Erythroblast (primary cell): ENCODE data around the gene ROBO2.

ENCODE experiments used
- DNase-seq, 2 experiments: peaks; one replicate each; lab custom pipeline; 2025; lab: John Stamatoyannopoulos, UW
- GATA1 ChIP-seq: IDR thresholded peaks from 2 replicates; pipeline ENCODE4 v1.6.1; 2011; ENCODE audit warnings: low read depth, mild to moderate bottlenecking, control low read depth, low read length, moderate library complexity
- POLR2A ChIP-seq: IDR thresholded peaks from 2 replicates; pipeline ENCODE4 v1.6.1; 2011; ENCODE audit warnings: mild to moderate bottlenecking, low read length

ROBO2 gene

GRCh38 chr3:77412021-77412438 lies 372.1 kb downstream of the ROBO2 start:
- no peak for TF ChIP-seq GATA1
- no peak for TF ChIP-seq POLR2A
- DNase-seq = no peak

GRCh38 chr3:77412584-77412983 lies 372.7 kb downstream of the ROBO2 start:
- no peak for DNase-seq

DNA sequence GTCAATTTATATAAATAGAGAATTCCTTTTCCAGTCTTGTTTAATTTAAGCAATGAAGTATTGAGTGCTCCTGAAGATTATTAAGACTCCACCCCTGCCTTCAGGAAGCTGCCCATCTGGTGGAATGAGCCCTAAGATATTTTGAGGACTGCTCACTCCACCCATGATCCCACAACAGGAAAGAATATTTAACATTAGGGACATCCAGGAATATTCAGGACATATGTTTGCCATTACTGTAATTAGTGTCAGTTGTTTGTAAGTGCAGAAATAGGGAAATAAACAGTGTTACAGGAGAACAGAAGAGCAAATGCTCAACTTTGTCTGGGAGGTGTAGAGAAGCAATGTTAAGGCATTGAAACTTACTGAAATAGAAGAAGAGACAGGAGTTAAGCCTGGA lies 375.0 kb downstream of the ROBO2 start:
- no peak for TF ChIP-seq GATA1
- no peak for TF ChIP-seq POLR2A
- DNase-seq = no peak

More at GRCh38 chr3:77412584-77412983, 372.7 kb downstream of the ROBO2 start:
- TF ChIP-seq POLR2A = no peak
- no peak for TF ChIP-seq GATA1

DNA sequence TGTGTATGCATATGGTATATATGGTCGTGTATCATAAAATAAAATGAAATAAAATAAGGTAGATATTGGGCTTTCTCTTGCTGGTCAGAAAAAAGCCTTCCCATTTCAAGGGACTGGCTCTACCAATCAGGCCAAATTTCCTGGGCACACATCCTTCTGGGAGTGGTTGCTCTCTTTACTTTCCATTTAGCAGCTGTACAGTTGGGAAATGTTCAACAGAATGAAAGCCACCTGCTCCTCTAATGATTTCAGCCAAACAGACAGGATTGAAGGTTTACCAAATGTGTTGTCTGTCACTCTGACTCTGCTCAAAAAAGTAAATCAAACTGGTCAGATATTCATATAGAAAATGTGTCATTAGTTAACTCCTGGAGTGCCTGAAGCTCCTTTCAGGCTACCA lies 380.4 kb downstream of the ROBO2 start:
- no peak for DNase-seq
- TF ChIP-seq GATA1 = no peak
- TF ChIP-seq POLR2A = no peak

- no peak for DNase-seq
- TF ChIP-seq GATA1 (no peak), POLR2A (no peak)
Observed at GRCh38 chr3:77421916-77422315, 382.0 kb downstream of the ROBO2 start.

GRCh38 chr3:77426531-77426930 lies 386.6 kb downstream of the ROBO2 start:
- no peak for DNase-seq
- TF ChIP-seq POLR2A (no peak), GATA1 (no peak)

DNA sequence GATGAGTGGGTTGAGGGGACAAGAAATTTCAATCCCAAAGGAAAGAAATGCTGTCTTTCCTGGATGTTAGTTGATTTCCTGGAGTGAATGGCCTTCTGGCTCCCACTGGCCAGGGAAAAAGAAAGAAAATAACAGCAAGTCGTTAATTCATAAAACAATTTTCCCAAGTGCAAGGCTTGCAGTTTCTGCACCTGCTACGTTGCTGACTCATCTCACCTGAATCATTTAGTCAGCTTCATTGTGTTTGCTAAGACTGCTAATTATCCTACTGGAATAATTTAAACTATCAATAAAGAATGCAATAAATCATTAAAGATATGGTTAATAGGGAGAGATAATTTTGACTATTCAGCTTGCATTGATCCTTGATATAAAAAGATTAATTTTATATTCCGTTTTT lies 387.6 kb downstream of the ROBO2 start:
- TF ChIP-seq GATA1 (no peak), POLR2A (no peak)

DNA sequence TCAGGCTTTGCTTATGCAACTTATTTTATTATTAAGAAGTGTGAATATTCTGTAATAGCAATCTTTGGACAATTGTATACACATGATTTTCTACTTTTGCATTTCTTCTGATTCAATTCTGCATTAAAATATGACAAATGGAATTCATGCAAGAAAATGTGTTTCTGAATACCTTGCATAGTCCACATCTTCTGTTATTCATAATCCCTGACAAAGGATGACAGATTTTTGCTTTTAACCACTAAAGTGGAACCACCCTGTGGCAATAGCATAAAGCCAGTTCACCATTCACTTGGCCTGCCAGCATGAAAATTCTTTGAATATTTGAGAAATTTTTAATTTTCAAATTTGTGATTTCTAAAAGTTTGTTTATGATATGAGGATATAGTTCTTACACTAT lies 397.0 kb downstream of the ROBO2 start:
- TF ChIP-seq GATA1 (no peak), POLR2A (no peak)
- no peak for DNase-seq

More for the DNA sequence above, 387.6 kb downstream of the ROBO2 start:
- DNase-seq = no peak

GRCh38 chr3:77446084-77446483 lies 406.2 kb downstream of the ROBO2 start:
- DNase-seq = no peak
- TF ChIP-seq POLR2A (no peak), GATA1 (no peak)

- no peak for DNase-seq
- no peak for TF ChIP-seq POLR2A
- no peak for TF ChIP-seq GATA1
Observed at GRCh38 chr3:77446761-77447160, 406.9 kb downstream of the ROBO2 start.

DNA sequence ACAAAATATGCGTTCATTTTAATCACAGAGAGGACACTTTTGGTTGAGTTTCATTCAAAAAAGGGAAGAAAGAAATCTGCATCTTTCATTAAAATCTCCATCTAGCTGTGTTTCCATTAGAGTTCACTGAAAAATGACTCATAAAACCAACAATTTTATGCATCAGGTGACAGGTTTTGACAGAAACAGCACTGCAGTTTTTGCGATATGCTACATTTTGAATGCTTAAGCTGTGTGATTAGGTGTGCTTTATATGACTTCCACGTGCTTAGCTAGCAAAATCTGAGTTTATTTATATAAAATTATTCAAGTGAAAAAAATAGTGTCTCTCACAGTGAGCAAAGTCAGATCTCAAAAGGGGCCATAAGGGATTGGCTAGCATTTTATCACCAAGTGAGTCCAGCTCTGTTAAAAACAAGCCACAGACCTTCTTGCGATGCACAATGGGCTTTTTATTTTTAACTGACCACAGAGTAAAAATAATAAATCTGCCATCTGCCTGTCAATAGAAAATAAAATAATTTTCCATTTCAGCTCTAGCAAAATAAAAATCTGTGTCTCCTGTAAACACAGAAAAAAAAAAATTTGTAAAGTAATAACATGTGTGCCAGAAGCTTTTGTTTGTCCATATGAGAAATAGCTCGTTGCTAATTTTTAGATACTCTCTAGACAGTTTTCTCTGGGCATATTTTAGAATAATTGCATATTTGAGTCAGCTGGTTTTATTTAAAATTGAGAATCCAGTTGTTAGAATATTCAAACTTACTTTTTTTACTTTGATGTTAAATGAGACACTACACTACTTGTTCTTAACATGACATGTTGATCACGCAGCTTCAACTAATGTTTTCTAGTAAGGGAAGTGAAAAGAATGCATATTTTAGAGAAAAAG lies 409.8 kb downstream of the ROBO2 start:
- no peak for TF ChIP-seq POLR2A
- no peak for TF ChIP-seq GATA1
- DNase-seq = no peak

- TF ChIP-seq GATA1 (no peak), POLR2A (no peak)
- DNase-seq = no peak
Observed at GRCh38 chr3:77456431-77456830, 416.5 kb downstream of the ROBO2 start.

- TF ChIP-seq POLR2A = no peak
- TF ChIP-seq GATA1 = no peak
- DNase-seq = no peak
Observed at GRCh38 chr3:77456906-77457305, 417.0 kb downstream of the ROBO2 start.

DNA sequence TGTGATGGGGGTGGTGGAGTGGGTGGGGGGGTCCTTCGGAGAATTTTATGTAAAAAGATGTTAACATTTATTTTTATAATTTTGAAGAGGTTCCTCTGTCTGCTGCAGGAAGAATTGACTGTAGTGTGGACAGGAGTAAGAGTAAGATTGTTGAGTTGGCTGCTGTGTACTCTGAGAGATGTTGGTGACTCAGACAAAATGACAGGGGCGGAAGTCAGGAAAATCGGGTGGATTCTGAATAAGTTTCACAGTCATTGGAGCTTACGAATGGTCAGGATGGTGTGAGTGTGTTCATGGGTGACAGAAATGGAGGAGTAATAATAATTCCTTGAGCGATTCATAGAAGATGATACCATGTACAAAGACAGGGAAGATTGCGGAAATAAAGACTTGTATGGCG lies 420.0 kb downstream of the ROBO2 start:
- DNase-seq = no peak
- no peak for TF ChIP-seq POLR2A
- TF ChIP-seq GATA1 = no peak

DNA sequence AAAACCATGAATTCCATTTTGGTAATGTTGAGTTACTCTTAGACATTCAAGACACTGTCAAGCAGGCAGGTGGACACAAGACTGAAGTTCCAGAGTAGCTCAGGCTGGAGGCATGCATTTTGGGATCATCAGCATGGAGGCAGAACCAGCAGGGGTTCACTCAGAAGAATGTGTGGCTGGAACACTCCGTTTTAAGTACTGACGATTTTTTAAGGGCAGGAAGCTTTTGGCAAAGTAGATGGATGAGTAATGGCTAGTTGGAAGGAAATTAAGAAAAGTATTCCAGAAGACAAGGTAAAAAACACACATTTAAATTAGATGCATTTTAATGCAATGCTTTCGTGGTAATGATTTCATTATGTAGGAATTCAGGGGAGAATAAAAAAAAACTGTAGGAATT lies 420.4 kb downstream of the ROBO2 start:
- no peak for DNase-seq
- TF ChIP-seq POLR2A (no peak), GATA1 (no peak)
